Limb (tissue), 2 donors: ENCODE results near the gene CMTM2.
"Not testable (repeated sequence)": the region's sequence is repeated elsewhere in the genome, so short reads cannot be mapped to it uniquely, and the experiment has no call there.

ENCODE experiments used
- DNase-seq, 2 donors: peaks; one replicate each; pipeline ENCODE4 v3.0.0-alpha.2; 2016; ENCODE audit errors: extremely low spot score in 2 of 2

Gene CMTM2

DNA sequence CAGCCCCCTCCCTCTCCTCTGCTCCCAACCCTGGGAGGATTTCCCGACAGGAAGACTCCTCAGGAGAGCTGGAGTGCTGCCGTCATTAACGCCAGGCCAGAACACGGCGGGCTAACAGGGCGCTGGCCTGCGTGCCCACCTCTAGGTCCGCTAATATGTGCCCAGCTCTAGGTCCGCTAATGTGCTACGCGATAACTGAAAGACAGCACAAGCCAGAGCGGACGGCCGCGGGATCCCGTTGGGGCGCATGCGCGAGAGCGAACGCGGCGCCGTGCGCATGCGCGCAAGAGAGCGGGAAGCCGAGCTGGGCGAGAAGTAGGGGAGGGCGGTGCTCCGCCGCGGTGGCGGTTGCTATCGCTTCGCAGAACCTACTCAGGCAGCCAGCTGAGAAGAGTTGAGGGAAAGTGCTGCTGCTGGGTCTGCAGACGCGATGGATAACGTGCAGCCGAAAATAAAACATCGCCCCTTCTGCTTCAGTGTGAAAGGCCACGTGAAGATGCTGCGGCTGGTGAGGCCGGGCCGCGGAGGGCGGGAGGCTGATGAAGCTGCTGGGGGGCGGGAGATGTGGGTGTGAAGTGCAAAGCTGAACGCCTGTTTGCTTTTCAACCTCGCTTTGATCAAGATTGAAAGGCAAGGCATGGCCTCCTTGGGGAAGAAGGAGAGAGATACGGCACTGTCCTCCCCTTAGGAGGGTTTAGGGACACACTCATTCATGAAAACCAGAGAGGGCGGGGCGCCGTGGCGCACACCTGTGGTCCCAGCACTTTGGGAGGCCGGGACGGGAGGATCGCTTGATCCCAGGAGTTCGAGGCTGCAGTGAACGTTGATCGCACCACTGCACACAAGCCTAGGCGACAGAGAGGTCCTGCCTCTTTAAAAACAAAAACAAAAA lies 26.7 kb upstream of the CMTM2 start, which contains the start of gene CKLF:
TSS of gene CKLF (plus strand) at position 291 of the 892 bp plus-strand sequence. CDS start at position 431, 140 bp downstream.
- DNase-seq, result peak; percentile 94 to 95

DNA sequence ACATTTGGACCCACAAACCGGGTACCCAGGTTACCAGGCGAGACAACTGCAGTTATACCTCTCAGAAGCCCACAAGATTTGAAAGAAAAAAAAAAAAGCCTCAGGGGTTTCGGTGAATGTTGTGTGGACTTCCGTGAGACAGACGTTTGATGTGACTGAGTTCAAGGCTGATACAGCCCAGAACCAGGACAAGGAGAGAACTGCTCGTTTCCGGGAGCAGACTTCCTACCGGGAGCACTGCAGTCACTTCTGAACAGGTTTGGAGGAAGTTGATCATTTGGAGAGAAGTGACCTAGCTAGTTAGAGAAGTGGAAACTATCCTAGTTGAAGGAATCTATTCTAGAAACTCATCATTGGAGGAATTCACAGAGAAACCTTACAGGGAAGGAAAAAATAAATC lies 26.0 kb upstream of the CMTM2 start:
- DNase-seq, result no peak

DNA sequence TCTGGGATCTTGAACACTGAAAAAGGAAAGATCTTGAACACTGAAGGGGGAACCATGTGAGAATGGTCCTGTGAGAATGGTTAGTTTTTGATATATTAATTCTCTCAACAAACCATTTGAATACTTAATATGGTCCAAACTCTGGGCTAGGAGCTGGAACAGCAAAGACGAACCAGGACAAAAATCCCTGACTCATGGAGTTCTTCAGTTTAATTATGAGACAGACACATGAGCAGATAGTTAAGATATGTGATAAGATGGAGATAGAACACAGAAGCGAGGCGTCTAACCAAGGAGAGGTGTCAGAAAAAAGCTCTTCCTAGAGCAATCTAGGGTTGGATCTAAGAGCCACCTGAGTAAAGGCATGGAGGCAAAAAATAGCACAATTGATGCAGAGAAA lies 25.2 kb upstream of the CMTM2 start:
- no peak for DNase-seq

DNA sequence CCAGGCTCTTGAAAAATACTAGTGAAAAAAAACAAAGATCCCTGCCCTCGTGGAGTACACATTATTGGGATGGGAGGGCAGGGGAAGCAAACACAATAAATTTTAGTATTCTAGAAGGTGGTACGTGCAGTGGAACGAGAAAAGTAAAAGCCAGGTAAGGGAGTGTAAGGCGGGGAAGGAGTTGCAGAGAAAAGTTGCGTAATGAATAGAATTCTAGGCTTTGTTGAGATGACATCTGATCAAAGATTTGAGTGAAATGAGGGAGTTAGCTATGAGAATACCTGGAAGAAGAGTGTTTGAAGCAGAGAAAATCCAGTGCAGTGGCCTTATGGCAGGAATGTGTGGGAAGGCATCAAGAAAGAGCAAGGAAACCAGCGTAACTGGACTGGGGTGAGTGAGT lies 24.8 kb upstream of the CMTM2 start:
- DNase-seq, result no peak

DNA sequence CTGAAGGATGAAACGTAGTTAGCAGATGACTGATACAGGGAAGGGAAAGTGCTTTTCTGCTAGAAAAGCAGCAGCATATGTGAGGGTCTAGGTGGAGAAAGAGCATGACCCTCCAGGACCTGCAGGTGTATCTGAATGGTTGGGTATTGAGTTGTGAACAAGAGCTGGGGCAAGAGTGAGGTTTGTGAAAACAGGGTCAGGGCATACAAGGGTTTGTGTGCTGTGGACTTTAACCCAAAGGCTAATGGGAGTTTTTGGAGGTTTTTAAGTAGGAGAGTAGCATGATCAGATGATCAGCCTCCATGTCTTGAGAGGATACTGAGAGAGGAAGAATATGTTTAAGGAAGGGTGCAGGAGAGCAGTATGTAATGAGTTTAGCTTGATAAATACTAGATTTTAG lies 19.2 kb upstream of the CMTM2 start:
- DNase-seq, result no peak

DNA sequence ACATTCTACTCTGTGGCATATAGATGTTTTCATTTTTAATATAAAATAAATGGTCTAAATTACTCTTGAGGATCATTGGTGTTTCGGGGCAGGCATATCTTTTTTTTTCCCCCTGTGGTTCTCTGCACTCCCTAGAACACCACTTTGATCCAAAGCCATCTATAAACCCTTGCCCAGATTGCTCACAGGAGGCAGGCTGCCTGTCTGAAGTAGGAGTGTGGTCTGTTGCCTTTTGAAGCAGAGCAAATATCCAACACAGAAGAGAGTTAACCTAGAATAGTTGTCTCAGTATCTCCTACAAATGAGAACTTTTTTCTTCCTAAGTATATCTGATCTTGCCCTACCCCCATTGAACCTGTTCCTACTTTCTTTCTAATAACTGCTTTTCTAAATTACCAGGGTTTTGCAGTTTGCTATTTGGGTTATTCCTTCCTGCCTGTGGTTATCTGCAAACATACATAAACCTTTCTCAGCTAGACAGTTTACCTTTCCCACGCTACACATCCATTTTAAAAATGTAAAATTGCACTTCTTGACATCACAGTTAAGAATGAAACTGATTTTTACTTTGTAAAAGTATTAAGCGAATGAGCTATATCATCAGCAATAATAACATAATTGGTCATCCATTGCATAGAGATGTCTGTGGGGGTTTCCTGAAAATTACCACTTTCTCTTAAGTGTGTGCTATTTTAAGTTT lies 17.7 kb upstream of the CMTM2 start:
- no peak for DNase-seq

DNA sequence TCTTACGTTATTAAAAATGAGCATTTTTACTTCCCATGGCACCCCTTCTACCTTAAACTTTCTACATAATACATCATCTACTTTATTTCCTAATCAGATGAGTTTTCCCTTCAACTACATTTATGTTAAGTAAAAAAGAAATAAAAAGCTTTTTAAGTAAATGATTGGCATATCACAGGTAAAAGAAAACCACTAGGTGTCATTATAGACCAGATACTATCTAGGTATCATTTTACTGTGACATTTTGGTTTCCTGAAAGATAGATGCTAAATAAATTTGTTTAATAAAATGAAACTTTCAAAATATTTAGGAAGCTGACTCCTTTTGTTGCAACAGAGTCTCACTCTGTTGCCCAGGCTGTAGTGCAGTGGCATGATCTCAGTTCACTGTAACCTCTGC lies 16.9 kb upstream of the CMTM2 start:
- DNase-seq, result no peak

DNA sequence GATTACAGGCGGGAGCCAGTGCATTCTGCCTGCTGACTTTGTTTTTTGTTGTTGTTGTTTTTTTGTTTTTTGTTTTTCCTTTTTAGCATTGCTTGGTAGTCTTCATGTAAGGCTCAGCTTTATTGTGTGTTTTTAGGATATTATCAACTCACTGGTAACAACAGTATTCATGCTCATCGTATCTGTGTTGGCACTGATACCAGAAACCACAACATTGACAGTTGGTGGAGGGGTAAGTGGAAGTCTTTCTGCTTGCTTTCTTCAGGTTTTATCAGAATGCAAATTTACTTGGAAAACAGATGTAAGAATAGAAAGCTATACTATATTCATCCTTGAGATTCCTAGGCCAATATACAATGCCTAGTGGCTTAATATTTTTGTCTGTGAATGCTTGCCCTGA lies 16.3 kb upstream of the CMTM2 start:
- no peak for DNase-seq

DNA sequence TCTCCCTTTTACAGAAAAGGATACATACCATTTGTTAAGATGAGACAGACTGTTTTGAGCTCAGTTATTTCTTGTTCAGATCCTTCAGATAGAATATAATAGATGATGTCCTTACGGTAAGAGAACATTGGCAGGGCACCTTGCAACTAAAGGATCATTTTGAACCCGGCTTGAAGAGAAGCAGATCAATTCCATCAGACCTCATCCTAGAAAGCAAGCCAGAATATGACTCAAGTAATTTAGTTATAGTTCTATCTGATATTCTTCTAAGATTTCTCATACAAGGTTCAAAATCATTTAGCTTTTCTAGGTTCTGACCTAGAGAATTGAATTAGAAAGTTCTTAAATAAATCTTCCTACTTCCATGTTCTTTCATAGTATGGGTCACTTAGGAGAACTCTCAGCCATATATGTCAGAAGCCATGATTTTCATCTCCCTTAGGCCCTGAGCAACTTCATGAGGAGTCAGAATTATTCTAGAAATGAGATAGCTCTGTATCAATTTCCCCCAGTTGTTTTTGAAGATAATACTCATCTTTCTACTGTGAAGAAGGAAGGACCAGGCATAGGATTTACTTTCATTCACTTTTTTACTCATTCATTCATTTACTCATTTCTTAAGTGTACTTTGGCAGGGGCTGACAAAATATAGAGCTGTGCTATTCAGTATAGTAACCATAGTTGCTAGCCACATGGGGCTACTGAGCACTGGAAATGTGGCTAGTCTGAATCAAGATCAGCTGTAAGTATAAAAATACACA lies 15.5 kb upstream of the CMTM2 start:
- DNase-seq, result no peak

DNA sequence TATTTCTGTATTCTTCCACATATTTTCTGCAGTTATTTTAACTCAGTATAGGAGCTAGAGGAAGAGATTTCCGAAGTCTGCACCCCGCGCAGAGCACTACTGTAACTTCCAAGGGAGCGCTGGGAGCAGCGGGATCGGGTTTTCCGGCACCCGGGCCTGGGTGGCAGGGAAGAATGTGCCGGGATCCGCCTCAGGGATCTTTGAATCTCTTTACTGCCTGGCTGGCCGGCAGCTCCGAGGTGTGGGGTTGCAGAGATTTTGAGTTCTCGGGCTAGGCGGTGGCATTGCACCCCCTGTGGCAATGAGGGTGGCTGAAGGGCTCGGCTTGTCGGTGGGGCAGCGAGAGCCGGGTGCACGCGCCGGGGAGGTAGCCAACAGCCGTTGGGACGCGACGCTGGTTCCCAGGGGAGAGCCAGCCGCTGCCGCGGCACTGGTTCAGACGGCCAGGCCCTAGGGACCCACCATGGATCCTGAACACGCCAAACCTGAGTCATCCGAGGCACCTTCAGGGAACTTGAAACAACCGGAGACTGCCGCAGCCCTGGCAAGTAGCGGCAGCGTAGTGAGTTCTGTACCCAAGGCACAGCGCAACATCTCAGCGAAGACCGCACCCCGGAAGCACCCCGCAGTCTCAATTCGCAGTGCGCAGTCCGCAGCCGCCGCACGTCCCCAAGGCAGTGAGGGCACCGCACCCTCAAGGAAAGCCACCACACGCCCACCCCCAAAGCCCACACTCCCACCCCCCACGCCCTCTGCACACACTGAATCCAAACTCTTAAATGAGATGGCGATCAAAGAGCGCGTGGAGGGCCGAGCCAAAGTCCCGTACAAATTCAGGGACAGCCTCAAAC lies 13.0 kb upstream of the CMTM2 start, which contains the start of gene CMTM1:
TSS of gene CMTM1 (plus strand) at position 389 of the 851 bp plus-strand sequence. CDS start at position 464, 75 bp downstream.
- DNase-seq, result no peak

DNA sequence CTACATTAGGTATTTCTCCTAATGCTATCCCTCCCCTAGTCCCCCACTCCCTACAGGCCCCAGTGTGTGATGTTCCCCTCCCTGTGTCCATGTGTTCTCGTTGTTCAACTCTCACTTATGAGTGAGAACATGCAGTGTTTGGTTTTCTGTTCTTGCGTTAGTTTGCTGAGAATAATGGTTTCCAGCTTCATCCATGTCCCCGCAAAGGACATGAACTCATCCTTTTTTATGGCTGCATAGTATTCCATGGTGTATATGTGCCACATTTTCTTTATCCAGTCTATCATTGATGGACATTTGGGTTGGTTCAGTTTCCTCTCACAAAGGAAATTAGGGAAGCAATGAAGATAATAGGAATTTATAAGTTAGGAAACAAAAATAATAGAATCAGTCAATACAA lies 12.0 kb upstream of the CMTM2 start:
- DNase-seq, result not testable (repeated sequence)

DNA sequence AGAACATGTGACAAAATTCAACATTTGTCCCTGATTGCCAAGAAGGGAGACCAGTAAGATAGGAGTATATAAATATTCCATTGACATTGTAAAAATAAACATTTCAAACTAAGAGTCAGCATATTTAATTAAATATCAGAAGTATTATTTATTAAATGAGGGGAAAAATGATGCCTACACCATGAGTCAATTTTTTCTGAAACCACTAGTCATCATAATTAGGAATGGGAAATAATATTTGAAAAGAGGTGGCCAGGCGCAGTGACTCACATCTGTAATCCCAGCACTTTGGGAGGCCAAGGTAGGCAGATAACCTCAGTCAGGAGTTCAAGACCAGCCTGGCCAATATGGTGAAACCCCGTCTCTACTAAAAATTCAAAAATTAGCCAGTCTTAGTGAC lies 10.9 kb upstream of the CMTM2 start:
- DNase-seq, result no peak

DNA sequence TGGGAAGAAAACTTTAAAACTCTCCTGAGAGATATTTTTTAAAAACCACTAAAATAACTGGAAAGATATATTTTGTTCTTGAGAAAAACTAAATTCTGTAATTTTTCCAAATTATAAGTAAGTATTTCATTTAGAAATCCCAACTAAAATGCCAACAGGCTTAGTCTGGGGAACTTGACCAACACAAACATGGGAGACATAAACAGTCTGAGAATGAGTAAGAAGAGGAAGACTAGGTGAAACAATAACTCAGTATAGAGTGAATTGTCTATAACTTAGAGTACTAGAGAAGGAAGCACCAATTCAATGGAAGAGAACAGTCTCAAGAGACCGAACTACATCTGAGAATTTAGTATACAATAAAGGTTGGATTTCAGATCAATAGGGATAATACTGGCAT lies 10.1 kb upstream of the CMTM2 start:
- DNase-seq, result no peak

DNA sequence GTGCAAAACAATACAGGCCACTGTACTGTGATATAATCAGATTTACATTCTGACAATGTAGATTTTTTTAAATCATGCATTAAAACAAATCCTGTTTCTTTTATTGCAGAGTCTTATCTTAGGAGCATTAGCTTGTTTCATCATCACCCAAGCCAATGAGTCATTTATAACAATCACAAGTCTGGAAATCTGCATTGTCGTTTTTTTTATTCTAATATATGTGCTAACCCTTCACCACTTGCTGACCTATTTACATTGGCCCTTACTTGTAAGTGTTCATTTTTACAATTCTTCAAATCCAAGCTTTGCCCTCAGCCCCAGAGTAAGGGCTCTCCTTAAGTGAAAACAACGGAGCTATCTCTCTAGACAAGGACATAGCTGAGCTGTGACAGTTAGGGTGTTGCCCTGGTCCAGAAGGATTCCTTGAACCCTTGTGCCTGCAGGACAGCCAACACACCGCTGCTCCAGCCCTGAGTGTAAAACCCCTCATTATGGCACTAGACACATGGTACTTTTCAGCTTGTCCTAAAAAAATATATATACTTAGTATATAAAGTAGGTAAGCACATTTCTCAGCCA lies 9.3 kb upstream of the CMTM2 start:
- DNase-seq, result no peak

DNA sequence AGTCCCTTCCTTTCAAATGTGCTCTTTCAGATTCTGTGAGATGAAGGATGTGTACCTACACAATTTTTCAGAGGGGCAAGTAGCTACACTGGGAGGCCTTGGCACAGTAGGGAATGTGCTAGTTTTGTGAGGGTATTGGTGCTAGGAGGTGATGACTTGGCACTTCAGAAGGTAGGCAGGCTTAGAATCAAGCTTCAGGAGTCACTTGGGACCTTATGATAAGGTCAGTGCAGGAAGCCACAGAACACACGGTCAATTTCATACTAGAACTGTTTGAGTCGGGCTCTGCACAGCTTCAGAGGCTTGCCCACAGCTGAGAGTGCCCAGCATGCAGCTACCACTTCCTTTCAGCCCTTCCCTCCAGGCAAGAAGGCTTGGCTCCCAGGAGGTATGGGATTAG lies 6.9 kb upstream of the CMTM2 start:
- DNase-seq, result no peak

DNA sequence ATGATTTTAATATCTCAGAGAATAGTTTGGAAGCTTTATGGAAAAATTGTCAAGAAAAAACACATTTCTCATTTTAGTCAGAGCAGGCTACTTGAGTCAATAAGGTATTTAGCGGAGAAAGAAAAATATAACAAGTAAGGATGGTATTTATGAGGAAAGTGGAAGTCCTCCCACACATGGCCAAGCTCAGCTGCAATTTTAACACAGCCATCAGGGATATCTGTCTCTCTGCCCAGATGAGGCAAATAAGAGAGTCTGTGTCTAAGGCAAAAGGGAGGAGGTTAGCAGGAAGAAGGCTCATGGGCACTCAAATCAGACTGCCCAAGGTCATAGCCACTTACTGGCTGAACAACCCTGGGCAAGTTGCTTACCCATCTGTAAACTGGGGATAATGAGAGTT lies 5.2 kb upstream of the CMTM2 start:
- DNase-seq, result no peak

DNA sequence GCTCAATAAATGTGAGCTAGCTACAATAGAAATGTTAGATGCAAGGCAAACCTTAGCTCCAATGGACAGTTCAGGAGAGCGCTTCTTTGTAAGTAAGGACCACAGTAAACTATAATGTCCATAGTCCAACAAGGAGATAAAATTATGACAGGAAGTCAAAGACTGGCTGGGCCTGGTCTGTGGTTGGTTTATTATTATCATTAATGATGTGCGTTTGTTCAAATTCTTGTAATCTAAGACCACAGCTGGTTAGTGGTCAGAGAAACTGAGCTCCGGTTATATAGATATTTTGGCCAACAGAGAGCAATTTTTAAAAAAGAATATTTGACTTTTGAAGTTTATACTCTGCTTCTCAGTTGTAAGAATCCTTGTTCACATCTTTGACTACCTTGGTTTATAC lies 4.7 kb upstream of the CMTM2 start:
- no peak for DNase-seq

DNA sequence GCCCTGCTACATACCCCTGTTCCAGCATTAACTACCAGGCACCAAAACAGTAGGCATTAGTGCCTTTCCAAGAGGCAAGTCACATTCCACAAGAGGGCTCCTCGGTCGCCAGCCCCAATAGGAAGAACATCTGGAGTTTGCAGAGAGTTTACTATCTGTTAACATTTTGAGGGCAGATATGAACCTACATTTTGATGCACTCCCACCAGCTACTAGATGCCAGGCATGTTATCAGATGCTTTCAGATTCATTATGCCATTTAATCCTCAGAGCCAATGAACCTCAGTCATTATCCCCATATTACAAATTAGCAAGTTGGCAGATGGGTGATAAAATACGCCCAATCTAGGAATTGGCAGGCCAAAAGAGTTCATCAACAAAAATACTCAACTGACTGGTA lies 4.2 kb upstream of the CMTM2 start:
- no peak for DNase-seq

DNA sequence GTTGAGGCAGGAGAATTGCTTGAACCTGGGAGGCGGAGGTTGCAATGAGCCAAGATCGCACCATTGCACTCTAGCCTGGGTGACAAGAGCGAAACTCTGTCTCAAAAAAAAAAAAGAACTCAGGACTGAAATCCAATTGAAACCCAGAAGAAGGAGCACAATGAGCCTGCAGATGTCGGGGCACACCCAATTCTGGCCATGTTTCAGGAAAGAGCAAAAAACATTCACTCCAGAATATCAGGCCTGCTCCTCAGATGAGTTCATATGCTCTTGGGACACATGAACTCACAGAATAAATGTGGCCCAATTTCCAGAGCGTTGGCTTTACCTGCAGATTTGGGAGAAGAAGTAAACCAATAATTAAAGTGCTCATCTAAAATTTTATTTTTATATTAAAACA lies 3.0 kb upstream of the CMTM2 start:
- DNase-seq, result no peak

DNA sequence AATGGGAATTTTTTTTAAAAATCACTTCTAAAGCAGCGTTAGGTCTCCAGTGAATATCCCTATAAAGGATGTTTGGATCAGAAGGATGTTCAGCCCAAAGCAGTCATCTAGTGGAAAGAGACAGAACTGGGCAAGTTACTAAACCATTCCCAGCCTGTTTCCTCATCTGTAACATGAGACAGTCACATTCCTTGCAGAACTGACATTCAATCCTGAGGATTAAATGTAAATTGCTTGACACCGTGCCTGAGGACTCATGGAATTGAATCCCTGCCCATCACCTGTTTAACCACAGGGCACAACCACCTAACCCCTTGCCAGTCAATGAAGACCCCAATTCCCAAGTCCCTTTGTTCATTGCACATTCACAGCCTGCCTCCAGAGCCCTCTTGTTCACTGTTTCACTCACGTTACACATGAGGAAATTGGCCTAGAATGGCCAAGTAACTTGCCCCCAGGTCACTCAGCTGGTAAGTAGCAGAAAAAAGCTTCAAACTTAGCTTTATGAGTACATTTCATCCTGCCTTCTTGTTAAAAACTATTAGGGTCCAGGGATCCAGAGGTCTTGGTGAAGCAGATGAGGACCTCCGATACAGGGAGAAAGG lies 1.4 kb downstream of the CMTM2 start:
- peak in 1 of 2 donors; percentile 67 for DNase-seq
